ENCODE data around the gene PPP1R1A.

- TF ChIP-seq GATA2 (IDR thresholded peaks at IDR 0.05; ENCODE audit: low read depth, low read length) (no peak), GATA3 (IDR thresholded peaks at IDR 0.05; ENCODE audit: low read depth, low read length) (no peak)
Observed at GRCh38 chr12:54565310-54565985, 23.0 kb downstream of the PPP1R1A start.
